GM12865 (cell line): ENCODE data around the gene JPH3.

ENCODE experiments used
- DNase-seq: peaks from one replicate; pipeline ENCODE4 v3.0.0; 2010; ENCODE audit warnings: low read depth
- H3K4me3 ChIP-seq: 2 replicates; pipeline ENCODE4 v1.5.1; 2011; ENCODE audit warnings: mild to moderate bottlenecking, low read depth, low read length, control low read depth
- CTCF ChIP-seq: IDR thresholded peaks from 2 replicates; pipeline ENCODE4 v1.5.1; 2011; ENCODE audit warnings: low read length, control low read depth, low read depth, inconsistent platforms; ENCODE audit not compliant: insufficient read depth; ENCODE audit errors: missing control alignments

Gene JPH3

GRCh38 chr16:87707714-87708580, 105.6 kb downstream of the JPH3 start:
- no peak overlapping the region for H3K4me3 ChIP-seq
- TF ChIP-seq CTCF: no peak
- DNase-seq: no peak

GRCh38 chr16:87708881-87709638, 106.8 kb downstream of the JPH3 start:
- DNase-seq: no peak
- TF ChIP-seq CTCF: no peak
- H3K4me3 ChIP-seq: no peak overlapping the region

DNA sequence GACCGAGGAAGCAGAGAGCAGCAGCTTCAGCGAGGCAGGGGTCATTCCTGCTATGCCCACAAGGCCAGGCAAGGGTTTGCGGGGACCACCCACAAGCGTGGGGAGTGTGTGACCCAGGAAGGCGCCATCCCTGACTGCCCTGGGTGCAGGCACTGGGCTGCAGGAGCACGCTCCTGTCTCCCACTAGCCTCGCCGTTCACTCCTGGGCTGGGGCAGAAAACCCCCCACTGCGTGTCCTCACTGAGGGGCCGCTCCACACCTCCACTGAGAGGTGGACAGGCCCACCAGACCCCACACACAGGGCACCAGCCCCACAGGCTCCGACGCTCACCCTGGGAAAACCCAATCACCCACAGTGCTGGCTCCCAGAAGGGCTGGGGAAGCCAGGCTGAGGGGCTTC, 107.4 kb downstream of the JPH3 start:
- no peak for TF ChIP-seq CTCF
- no peak overlapping the region for H3K4me3 ChIP-seq
- no peak for DNase-seq

DNA sequence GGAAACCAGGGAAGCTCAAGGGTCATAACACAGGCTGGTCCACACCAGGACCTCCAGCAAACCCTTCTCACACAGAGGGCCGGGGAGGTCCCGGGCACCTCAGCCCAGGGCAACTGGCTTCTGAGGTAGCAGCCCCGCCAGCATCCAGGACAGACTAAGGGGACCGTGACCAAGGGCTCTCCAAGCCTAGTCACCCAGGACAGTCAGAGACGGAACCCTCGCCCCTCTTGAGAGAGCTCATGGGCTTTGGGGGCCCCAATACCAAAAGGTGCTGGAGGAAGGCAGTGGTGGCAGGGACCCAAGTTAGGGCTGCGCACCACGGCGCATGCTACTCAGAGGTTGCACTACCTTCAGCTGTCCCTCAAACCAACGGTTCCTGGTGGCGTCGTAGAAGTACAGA, 108.6 kb downstream of the JPH3 start:
- DNase-seq: no peak
- no peak for TF ChIP-seq CTCF
- no peak overlapping the region for H3K4me3 ChIP-seq

DNA sequence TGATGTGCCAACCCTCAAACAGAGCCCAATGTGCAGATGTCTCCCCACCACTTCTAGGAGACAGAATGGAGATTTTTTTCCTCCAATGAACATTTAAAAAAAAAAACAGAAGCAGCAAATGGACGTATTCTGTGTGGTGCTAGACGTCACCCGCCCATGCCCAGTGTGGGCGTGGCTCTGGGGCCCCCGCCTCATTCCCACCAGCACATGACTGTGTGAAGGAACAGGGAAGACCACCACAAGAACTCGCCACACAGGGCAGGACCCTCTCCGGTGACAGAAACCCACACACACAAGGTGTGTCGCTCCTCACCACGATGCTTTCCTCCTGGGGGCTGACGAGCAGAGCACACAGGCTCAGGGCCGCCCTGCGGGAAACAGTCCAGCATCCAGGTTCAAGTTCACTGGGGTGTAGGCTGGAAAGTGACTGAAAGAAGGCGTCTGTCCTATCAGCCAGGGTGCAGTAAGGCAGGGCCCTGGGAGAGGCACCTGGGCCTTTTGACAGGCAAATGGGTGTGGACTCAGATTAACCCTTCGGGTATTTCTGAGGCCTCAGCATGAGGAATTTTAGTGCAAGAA, 110.0 kb downstream of the JPH3 start:
- DNase-seq: no peak
- TF ChIP-seq CTCF: no peak
- no peak overlapping the region for H3K4me3 ChIP-seq

- no peak overlapping the region for H3K4me3 ChIP-seq
- no peak for DNase-seq
- no peak for TF ChIP-seq CTCF
These were observed 111.3 kb downstream of the JPH3 start for GRCh38 chr16:87713451-87714229.
